WERI-Rb-1 (cell line): ENCODE results near the gene AHI1.

ENCODE experiments used
- DNase-seq: peaks from one replicate; pipeline ENCODE4 v3.0.0-alpha.2; 2020
- H3K27ac ChIP-seq: fragments of 250-450 bp; sonication (Bioruptor Pico); 2 replicates; pipeline ENCODE4 v1.5.1; 2020; ENCODE audit warnings: mild to moderate bottlenecking, moderate library complexity
- H3K27me3 ChIP-seq: fragments of 250-450 bp; sonication (Bioruptor Pico); 2 replicates; pipeline ENCODE4 v1.5.1; 2021; ENCODE audit warnings: mild to moderate bottlenecking, low read depth, moderate library complexity; ENCODE audit not compliant: insufficient read depth, severe bottlenecking
- H3K36me3 ChIP-seq: fragments of 250-450 bp; sonication (Bioruptor Pico); 2 replicates; pipeline ENCODE4 v1.5.1; 2020; ENCODE audit warnings: mild to moderate bottlenecking, moderate library complexity
- H3K4me3 ChIP-seq: 2 replicates; pipeline ENCODE4 v1.5.1; 2011; ENCODE audit warnings: low read depth, mild to moderate bottlenecking, control low read depth, low read length
- H3K9me3 ChIP-seq: fragments of 250-450 bp; sonication (Bioruptor Pico); 2 replicates; pipeline ENCODE4 v1.5.1; 2021; ENCODE audit warnings: mild to moderate bottlenecking, moderate library complexity; ENCODE audit not compliant: severe bottlenecking
- CTCF ChIP-seq: IDR thresholded peaks from 2 replicates; pipeline ENCODE4 v1.5.1; 2011; ENCODE audit warnings: low read depth, mild to moderate bottlenecking, control low read depth, inconsistent platforms, low read length

AHI1 gene

GRCh38 chr6:135393289-135393688 is 104.3 kb downstream of the AHI1 start:
- H3K9me3 ChIP-seq, result no peaks in the 10 kb centered on the region
- peaks cover 7% of the 10 kb centered on the region for H3K36me3 ChIP-seq
- no peak for DNase-seq
- no peak overlapping the region for H3K4me3 ChIP-seq
- H3K27ac ChIP-seq, result no peak overlapping the region
- H3K27me3 ChIP-seq, result no peaks in the 10 kb centered on the region
- no peak for TF ChIP-seq CTCF

GRCh38 chr6:135390458-135390857 is 107.1 kb downstream of the AHI1 start:
- no peaks in the 10 kb centered on the region for H3K9me3 ChIP-seq
- DNase-seq, result no peak
- no peaks in the 10 kb centered on the region for H3K27me3 ChIP-seq
- H3K36me3 ChIP-seq, result peaks cover 7% of the 10 kb centered on the region
- no peak for TF ChIP-seq CTCF
- H3K27ac ChIP-seq, result no peak overlapping the region
- H3K4me3 ChIP-seq, result no peak overlapping the region

GRCh38 chr6:135385299-135385698 is 112.2 kb downstream of the AHI1 start:
- no peak overlapping the region for H3K27ac ChIP-seq
- H3K4me3 ChIP-seq, result no peak overlapping the region
- no peaks in the 10 kb centered on the region; the same call in 1 of the 2 replicates for H3K36me3 ChIP-seq
- no peaks in the 10 kb centered on the region for H3K27me3 ChIP-seq
- TF ChIP-seq CTCF, result no peak
- no peak for DNase-seq
- H3K9me3 ChIP-seq, result no peaks in the 10 kb centered on the region

GRCh38 chr6:135383766-135384165 is 113.8 kb downstream of the AHI1 start:
- Histone ChIP-seq H3K9me3 (no peaks in the 10 kb centered on the region), H3K4me3 (no peak overlapping the region), H3K27me3 (no peaks in the 10 kb centered on the region), H3K27ac (no peak overlapping the region), H3K36me3 (no peaks in the 10 kb centered on the region)
- no peak for DNase-seq
- TF ChIP-seq CTCF, result no peak

GRCh38 chr6:135383301-135383700 is 114.2 kb downstream of the AHI1 start:
- TF ChIP-seq CTCF, result no peak
- DNase-seq, result no peak
- Histone ChIP-seq H3K9me3 (no peaks in the 10 kb centered on the region), H3K27me3 (no peaks in the 10 kb centered on the region), H3K4me3 (no peak overlapping the region), H3K27ac (no peak overlapping the region), H3K36me3 (no peaks in the 10 kb centered on the region)

- TF ChIP-seq CTCF, result no peak
- H3K36me3 ChIP-seq, result no peaks in the 10 kb centered on the region
- DNase-seq, result no peak
Measured at GRCh38 chr6:135382182-135382628, 115.3 kb downstream of the AHI1 start.

More at GRCh38 chr6:135382182-135382628, 115.3 kb downstream of the AHI1 start:
- Histone ChIP-seq H3K4me3 (no peak overlapping the region), H3K27me3 (no peaks in the 10 kb centered on the region), H3K27ac (no peak overlapping the region), H3K9me3 (no peaks in the 10 kb centered on the region)
